KOPT-K1 (cell line): Measurements from ENCODE around the gene CMIP.

Experiments used
- H3K27ac ChIP-seq: fragments of 200-600 bp; sonication (generic); 2 replicates; pipeline ENCODE4 v1.5.1; 2016; ENCODE audit warnings: antibody characterized with exemption, mild to moderate bottlenecking, low read depth, low read length; ENCODE audit not compliant: poor library complexity, severe bottlenecking
- H3K36me3 ChIP-seq: fragments of 200-600 bp; sonication (generic); 2 replicates; pipeline ENCODE4 v1.5.1; 2017; ENCODE audit warnings: antibody characterized with exemption, mild to moderate bottlenecking, low read length, moderate library complexity; ENCODE audit not compliant: insufficient read depth
- H3K9me3 ChIP-seq: fragments of 200-600 bp; sonication (generic); 2 replicates; pipeline ENCODE4 v1.5.1; 2017; ENCODE audit warnings: antibody characterized with exemption, low read length, mild to moderate bottlenecking; ENCODE audit not compliant: insufficient read depth, poor library complexity, severe bottlenecking

CMIP gene

GRCh38 chr16:81635063-81635937 is 190.7 kb downstream of the CMIP start:
- H3K9me3 ChIP-seq = no peaks in the 10 kb centered on the region
- no peaks in the 10 kb centered on the region; the same call in 1 of the 2 replicates for H3K36me3 ChIP-seq
- no peak overlapping the region for H3K27ac ChIP-seq

GRCh38 chr16:81636298-81636993 is 191.8 kb downstream of the CMIP start:
- Histone ChIP-seq H3K36me3 (peaks cover under 1% of the 10 kb centered on the region; the same call in 1 of the 2 replicates), H3K27ac (no peak overlapping the region), H3K9me3 (no peaks in the 10 kb centered on the region)

- Histone ChIP-seq H3K27ac (no peak overlapping the region), H3K9me3 (no peaks in the 10 kb centered on the region), H3K36me3 (peaks cover 12% of the 10 kb centered on the region; the same call in 1 of the 2 replicates)
Measured at GRCh38 chr16:81637336-81638235, 193.0 kb downstream of the CMIP start.

DNA sequence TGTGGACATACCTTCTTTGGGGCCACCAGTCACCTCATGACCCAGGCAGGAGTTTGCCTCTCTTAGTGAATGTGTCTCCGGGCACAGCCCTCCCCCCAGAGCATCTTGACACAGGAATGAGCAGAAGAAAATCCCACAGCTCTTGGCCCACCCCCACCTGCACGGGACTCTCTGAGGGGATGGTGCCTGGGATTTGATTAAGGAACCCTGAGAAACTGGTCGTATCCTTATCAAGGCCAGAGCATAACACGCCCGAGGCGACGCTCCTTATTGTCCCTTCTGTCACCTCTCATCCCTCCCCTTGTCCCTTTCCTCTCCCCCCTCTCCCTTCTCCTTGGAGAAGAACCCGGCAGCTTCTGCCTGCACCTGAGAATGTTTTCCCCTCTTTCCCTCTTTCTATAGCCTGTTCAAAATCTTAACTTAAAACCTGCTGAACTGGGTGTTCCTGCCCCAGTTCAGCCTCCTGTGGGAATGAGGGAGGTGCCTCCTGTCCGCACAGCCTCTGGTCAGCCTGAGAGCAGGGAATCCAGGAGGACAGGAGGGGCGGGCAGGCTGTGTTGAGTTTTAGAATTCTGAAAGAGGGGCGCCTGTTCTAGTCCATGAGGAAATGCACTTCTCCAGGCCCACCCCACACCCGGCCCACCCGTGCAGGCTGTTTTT is 193.8 kb downstream of the CMIP start:
- Histone ChIP-seq H3K9me3 (no peaks in the 10 kb centered on the region), H3K27ac (no peak overlapping the region), H3K36me3 (peaks cover 18% of the 10 kb centered on the region; the same call in 1 of the 2 replicates)

DNA sequence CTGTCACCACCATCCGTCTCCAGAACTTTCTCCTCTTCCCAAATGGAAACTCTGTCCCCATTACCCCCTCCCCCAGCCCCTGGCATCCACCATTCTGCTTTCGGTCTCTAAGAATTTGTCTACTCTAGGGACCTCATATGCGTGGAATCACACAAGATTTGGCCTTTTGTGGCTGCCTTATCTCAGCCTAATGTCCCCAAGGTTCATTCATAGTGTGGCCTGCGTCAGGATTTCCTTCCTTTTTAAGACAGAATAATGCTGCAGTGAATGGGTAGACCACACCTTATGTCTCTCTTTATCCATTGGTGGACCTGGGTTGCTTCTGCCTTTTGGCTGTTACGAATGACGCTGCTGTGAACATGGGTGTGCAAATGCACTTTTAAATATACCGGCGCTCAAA is 194.7 kb downstream of the CMIP start:
- Histone ChIP-seq H3K36me3 (peaks cover 18% of the 10 kb centered on the region; the same call in 1 of the 2 replicates), H3K9me3 (no peaks in the 10 kb centered on the region), H3K27ac (no peak overlapping the region)

DNA sequence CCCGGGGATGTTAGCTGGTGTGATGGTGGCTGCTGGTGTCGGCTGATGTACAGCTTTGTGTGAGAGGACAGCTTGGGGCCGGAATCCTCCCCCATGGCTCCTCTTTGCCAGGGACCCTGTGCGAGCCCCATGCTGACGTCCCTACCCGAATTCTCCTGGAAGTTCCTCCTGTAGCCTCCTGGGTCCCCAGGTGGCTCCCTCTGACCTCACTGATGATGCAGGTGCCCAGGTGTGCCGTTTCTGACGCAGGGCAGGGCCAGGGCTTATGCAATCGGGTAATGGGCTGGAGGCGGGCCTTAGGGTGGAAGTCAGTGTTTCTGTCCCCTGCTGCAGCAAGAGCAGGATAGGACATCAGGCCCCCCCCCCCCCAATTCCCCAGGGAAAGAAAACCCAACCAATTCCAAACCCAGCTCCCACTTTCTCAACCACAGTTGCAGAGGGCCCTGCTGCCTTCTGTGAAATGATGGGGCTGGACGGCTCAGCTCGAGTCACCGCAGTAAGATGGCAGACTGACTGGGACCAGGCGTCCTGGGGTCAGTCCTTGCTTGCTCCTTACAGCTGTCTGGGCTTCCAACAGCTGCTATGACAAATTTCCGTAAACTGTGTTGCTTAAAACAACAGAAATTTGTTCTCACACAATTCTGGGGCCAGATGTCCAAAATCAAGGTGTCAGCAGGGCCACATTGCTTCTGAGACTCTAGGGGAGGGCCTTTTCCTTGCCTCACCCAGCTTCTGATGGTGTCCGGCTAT is 195.5 kb downstream of the CMIP start:
- Histone ChIP-seq H3K27ac (no peak overlapping the region), H3K9me3 (no peaks in the 10 kb centered on the region), H3K36me3 (peaks cover 18% of the 10 kb centered on the region; the same call in 1 of the 2 replicates)

DNA sequence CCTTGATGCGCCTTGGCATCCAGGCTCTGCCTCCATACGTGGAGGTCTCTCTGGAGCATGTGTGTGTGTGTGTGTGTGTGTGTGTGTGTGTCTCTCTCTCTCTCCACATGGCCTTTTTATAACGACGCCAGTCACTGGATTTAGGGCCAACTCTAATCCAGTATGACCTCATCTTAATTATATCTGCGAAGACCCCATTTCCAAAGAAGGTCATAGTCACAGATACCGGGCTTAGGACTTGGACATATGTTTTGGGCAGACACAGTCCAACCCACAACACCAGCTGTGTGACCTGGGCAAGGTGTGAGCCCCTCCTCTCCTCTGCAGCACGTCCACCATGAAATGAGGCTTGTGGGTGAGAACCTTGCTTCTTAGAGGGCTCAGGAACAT is 196.1 kb downstream of the CMIP start:
- H3K36me3 ChIP-seq = peaks cover 18% of the 10 kb centered on the region; the same call in 1 of the 2 replicates
- H3K9me3 ChIP-seq = no peaks in the 10 kb centered on the region
- H3K27ac ChIP-seq = no peak overlapping the region

DNA sequence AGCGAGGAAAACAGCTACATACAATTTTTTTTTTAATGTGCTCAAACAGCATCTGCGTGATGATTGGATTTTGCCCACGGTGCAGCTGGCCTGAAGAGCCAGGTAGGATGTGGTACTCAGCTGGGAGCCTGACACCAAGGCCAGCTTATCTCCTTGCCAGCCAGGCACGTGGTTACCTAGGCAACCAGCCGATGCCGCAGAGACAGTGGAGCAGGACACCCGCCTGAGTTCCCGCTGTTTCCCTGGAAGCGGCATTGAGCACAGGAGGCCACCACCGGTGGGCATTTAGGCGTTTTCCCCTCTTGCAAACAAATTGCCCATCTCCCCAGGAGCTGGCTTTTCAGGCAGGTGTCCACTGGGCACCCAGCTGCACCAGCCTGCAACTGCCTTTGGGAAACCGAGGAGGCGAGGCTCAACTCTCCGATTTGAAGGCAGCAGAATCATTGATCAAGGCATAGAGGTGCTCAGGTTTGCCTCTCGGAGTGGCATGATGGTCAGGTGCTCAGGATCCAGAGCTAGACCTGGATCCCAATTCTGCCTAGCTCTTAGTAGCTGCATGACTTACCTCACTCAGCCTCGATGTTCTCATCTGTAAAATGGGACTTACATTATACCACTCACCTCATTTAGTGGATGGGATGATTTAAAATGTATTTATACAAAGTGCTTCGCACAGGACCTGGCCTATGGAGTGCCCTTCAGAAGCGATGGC is 196.9 kb downstream of the CMIP start:
- H3K36me3 ChIP-seq = peaks cover 18% of the 10 kb centered on the region; the same call in 1 of the 2 replicates
- H3K9me3 ChIP-seq = no peaks in the 10 kb centered on the region
- no peak overlapping the region for H3K27ac ChIP-seq

DNA sequence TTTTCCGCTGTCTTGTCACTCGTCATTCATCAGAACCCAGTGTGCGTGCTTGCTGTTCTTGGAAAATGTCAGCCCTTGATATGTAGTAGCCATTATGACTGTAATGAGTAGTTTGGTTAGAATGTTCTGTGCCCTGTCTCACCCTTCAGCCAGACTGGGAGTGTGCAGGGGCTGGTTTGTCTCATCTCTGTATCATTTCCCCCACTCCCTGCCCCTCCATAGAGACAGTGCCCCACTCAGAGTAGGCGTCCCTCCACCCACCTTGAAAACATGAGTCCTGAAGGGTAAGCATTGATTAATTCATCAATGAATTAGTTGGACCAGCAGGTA is 197.5 kb downstream of the CMIP start:
- H3K27ac ChIP-seq = no peak overlapping the region
- no peaks in the 10 kb centered on the region for H3K9me3 ChIP-seq
- peaks cover 18% of the 10 kb centered on the region; the same call in 1 of the 2 replicates for H3K36me3 ChIP-seq

GRCh38 chr16:81642943-81643342 is 198.3 kb downstream of the CMIP start:
- H3K27ac ChIP-seq = no peak overlapping the region
- H3K36me3 ChIP-seq = peaks cover 18% of the 10 kb centered on the region; the same call in 1 of the 2 replicates
- no peaks in the 10 kb centered on the region for H3K9me3 ChIP-seq

DNA sequence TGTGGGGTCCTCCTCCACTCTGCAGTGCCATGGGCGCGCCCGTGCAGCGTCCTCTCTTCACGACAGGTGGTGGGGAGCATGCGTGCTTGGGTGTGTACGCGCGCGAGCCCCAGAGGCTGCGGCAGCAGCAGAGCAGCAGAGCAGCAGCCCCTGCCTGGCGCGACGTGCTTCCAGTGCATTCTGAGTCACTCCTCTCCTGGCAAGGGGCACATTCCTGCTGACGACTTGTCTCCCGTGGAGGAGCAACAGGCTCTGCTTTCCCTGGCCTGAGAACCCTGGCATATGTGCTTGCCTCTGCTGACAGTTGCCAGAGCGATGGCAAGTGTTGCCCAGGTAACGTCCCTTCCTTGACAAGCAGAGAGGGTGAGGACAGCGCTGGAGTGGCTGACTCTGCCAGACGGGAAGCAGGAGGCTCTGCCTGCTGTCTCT is 200.7 kb downstream of the CMIP start:
- H3K27ac ChIP-seq = no peak overlapping the region
- H3K36me3 ChIP-seq = peaks cover 18% of the 10 kb centered on the region; the same call in 1 of the 2 replicates
- no peaks in the 10 kb centered on the region for H3K9me3 ChIP-seq

DNA sequence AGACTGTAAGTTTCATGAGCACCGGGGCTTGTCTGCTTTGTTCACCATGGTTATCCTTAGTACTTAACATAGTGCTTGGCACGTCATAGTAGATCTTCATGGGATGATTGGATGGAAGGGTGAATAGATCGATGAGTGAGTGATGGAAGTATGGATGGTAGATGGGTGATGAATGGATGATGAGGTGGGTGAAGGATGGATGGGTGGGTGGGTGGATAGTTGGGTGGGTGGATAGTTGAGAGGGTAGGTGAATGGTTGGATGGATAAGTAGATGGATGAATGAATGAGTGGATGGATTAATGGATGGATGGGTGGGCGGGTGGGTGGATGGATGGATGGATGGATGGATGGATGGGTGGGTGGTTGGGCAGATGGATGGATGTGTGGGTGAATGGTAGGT is 201.3 kb downstream of the CMIP start:
- H3K27ac ChIP-seq = no peak overlapping the region
- peaks cover 21% of the 10 kb centered on the region; the same call in 1 of the 2 replicates for H3K36me3 ChIP-seq
- H3K9me3 ChIP-seq = no peaks in the 10 kb centered on the region

- H3K27ac ChIP-seq = no peak overlapping the region
- peaks cover 25% of the 10 kb centered on the region; the same call in 1 of the 2 replicates for H3K36me3 ChIP-seq
Measured at GRCh38 chr16:81646561-81646960, 202.0 kb downstream of the CMIP start.

More at GRCh38 chr16:81646561-81646960, 202.0 kb downstream of the CMIP start:
- H3K9me3 ChIP-seq = no peaks in the 10 kb centered on the region
